Prostate gland (tissue), 2 donors: ENCODE results near the gene PAPPA. TPM values are rescaled to one million over a fixed set of nuclear protein-coding genes. Genes with fewer than 3 reads are reported as not detected.
A peak's percentile ranks its signal among the peaks of the same experiment; 100 is the strongest.

Source experiments
- DNase-seq: peaks from one replicate; pipeline ENCODE4 v3.0.0-alpha.2; 2019; ENCODE audit warnings: low spot score
- H3K27ac ChIP-seq, 2 donors: fragments of 200-600 bp; sonication (generic); 2 replicates each; pipeline ENCODE4 v1.5.1; 2017 to 2019
- H3K27me3 ChIP-seq: fragments of 200-600 bp; sonication (generic); replicated peaks from 2 replicates; pipeline ENCODE4 v1.5.1; 2019; ENCODE audit not compliant: insufficient read depth
- H3K36me3 ChIP-seq, 2 donors: fragments of 200-600 bp; sonication (generic); 1 replicate in 1 of 2; 2 replicates in 1 of 2; pipeline versions ENCODE4 v1.5.1 to v1.8.1; 2017 to 2019
- H3K4me1 ChIP-seq: fragments of 200-600 bp; sonication (generic); replicated peaks from 2 replicates; pipeline ENCODE4 v1.5.1; 2019
- H3K4me3 ChIP-seq, 2 donors: fragments of 200-600 bp; sonication (generic); 2 replicates each; pipeline ENCODE4 v1.5.1; 2017 to 2019
- H3K9me3 ChIP-seq: fragments of 200-600 bp; sonication (generic); 2 replicates; pipeline ENCODE4 v1.5.1; 2017
- CTCF ChIP-seq, 4 experiments: fragments of 200-600 bp in 2 of 4; fragments of 450-650 bp in 2 of 4; sonication (generic) in 2 of 4; IDR thresholded peaks; 1 replicate in 3 of 4; 2 replicates in 1 of 4; pipeline ENCODE4 v1.5.1; 2016 to 2019; ENCODE audit warnings: antibody characterized with exemption in 4 of 4, mild to moderate bottlenecking in 2 of 4, moderate library complexity in 2 of 4
- POLR2A ChIP-seq: fragments of 450-650 bp; IDR thresholded peaks from one replicate; pipeline ENCODE4 v1.6.1; 2016; ENCODE audit warnings: antibody characterized with exemption, mild to moderate bottlenecking
- POLR2AphosphoS5 ChIP-seq: sonication (generic); formaldehyde crosslinking; IDR thresholded peaks from one replicate; pipeline ENCODE4 v1.6.1; 2017; ENCODE audit warnings: antibody characterized with exemption
- WGBS: methylation state at CpG from one replicate; pipeline ENCODE4 v1.1.5; 2018; 5-methylcytosine and 5-hydroxymethylcytosine counted together
- intact Hi-C: fragments of 100-400 bp; cut with DNase I; formaldehyde crosslinking; loops from one replicate; pipeline ENCODE4 v1.14.2; 2022
- total RNA-seq, 2 donors: library from RNA; depleted of rRNA; stranded (reverse); fragments of >200 nt; gene quantifications; one replicate each; pipeline ENCODE4 v1.1.0, GENCODE V29; 2016

Gene PAPPA
- total RNA-seq, 2 donors from 2014 or later = 0.27 to 1.8 TPM

- H3K36me3 ChIP-seq = no peaks in the 10 kb centered on the region
- H3K27me3 ChIP-seq = no peaks in the 10 kb centered on the region
- intact Hi-C loops = no loop called here
- H3K4me1 ChIP-seq = no peaks in the 10 kb centered on the region
- no peak for TF ChIP-seq CTCF (IDR thresholded peaks at IDR 0.05)
- no peak for TF ChIP-seq POLR2A
- no peak for TF ChIP-seq POLR2AphosphoS5
- WGBS = 50% methylated on average over 1 of the region's 1 CpG
- no peak overlapping the region for H3K4me3 ChIP-seq
- H3K9me3 ChIP-seq = no peaks in the 10 kb centered on the region
- DNase-seq = no peak
- H3K27ac ChIP-seq = no peak overlapping the region
Observed at GRCh38 chr9:116342061-116342460, 188.5 kb downstream of the PAPPA start.

DNA sequence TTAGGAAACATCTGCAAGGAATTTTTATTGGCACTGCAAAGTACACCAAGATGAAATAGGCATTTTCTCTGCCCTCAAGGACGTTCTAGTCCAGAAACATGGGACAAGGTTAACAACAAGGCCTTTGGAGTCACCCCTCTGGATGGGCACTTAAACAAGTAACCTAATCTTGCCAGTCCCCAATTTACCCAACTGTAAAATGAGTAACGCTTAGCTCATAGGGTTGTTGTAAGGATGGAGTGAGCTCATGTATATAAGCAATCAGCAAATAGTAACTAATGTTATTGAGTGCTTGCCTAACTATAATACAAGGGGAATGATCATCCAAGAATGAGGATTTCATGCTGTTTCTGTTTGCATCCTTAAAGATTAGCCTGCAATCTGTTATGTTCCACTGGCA is 189.3 kb downstream of the PAPPA start:
- no peaks in the 10 kb centered on the region for H3K27me3 ChIP-seq
- no peaks in the 10 kb centered on the region for H3K36me3 ChIP-seq
- H3K4me3 ChIP-seq = no peak overlapping the region
- no peak for DNase-seq
- no peak overlapping the region for H3K27ac ChIP-seq
- TF ChIP-seq CTCF (IDR thresholded peaks at IDR 0.05) = no peak
- no peak for TF ChIP-seq POLR2AphosphoS5
- no peak for TF ChIP-seq POLR2A
- intact Hi-C loops = no loop called here
- 60% methylated on average over 2 of the region's 2 CpGs for WGBS
- H3K4me1 ChIP-seq = no peaks in the 10 kb centered on the region
- no peaks in the 10 kb centered on the region for H3K9me3 ChIP-seq

- 91% methylated on average over 10 of the region's 10 CpGs for WGBS
- H3K4me1 ChIP-seq = no peaks in the 10 kb centered on the region
Observed at GRCh38 chr9:116344416-116344815, 190.8 kb downstream of the PAPPA start.

DNA sequence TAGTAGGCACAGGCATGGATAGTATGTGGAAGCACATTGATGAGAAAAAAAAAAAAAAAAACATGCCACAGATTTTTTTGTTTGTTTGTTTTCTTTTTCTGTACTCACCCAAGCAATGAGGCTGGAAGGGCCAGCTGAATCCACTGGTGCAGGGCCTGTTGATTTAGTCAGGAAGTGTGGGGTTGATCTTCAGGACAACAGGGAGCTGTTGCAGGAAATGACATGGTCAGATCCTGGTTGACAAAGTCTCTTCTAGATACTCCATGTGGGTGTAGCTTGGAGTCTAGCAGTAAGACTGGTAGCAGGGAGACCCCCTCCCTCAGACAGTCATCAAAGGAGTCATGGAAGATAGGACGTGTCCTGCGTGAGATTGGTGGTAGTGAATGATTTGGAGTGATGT is 191.8 kb downstream of the PAPPA start:
- Histone ChIP-seq H3K27ac (no peak overlapping the region), H3K27me3 (no peaks in the 10 kb centered on the region), H3K36me3 (no peaks in the 10 kb centered on the region), H3K4me3 (no peak overlapping the region), H3K4me1 (no peaks in the 10 kb centered on the region), H3K9me3 (no peaks in the 10 kb centered on the region)
- WGBS = 96% methylated on average over 2 of the region's 2 CpGs
- TF ChIP-seq POLR2A = no peak
- peak in 1 of 4 experiments; percentile 3 for TF ChIP-seq CTCF (IDR thresholded peaks at IDR 0.05)
- no peak for DNase-seq
- intact Hi-C loops = no loop called here

More at GRCh38 chr9:116344416-116344815, 190.8 kb downstream of the PAPPA start:
- no peak for DNase-seq
- intact Hi-C loops = no loop called here
- TF ChIP-seq CTCF (IDR thresholded peaks at IDR 0.05) = no peak
- no peak for TF ChIP-seq POLR2AphosphoS5
- no peak for TF ChIP-seq POLR2A
- Histone ChIP-seq H3K27ac (no peak overlapping the region), H3K4me3 (no peak overlapping the region), H3K27me3 (no peaks in the 10 kb centered on the region), H3K36me3 (no peaks in the 10 kb centered on the region), H3K9me3 (no peaks in the 10 kb centered on the region)

GRCh38 chr9:116345817-116346216 is 192.2 kb downstream of the PAPPA start:
- DNase-seq = no peak
- Histone ChIP-seq H3K27ac (no peak overlapping the region), H3K36me3 (no peaks in the 10 kb centered on the region), H3K27me3 (no peaks in the 10 kb centered on the region), H3K4me1 (no peaks in the 10 kb centered on the region), H3K4me3 (no peak overlapping the region), H3K9me3 (no peaks in the 10 kb centered on the region)
- TF ChIP-seq CTCF (IDR thresholded peaks at IDR 0.05) = no peak
- TF ChIP-seq POLR2AphosphoS5 = no peak
- TF ChIP-seq POLR2A = no peak
- 32% methylated on average over 3 of the region's 3 CpGs for WGBS
- intact Hi-C loops = no loop called here
